Measurements from ENCODE around the gene DNAJB13.

The DNAJB13 gene

GRCh38 chr11:73972187-73972586, 21.4 kb downstream of the DNAJB13 start:
- H3K4me1 ChIP-seq (ENCODE audit: control insufficient read depth, insufficient read depth, low read length), result no peaks in the 10 kb centered on the region
- no peak overlapping the region for H3K4me3 ChIP-seq (ENCODE audit: low read length)
- no peak overlapping the region for H3K9ac ChIP-seq (ENCODE audit: low read length)
- H3K36me3 ChIP-seq (ENCODE audit: control insufficient read depth, insufficient read depth, low read length), result peaks cover 21% of the 10 kb centered on the region
- H3K27me3 ChIP-seq (ENCODE audit: control insufficient read depth, insufficient read depth, low read length), result no peaks in the 10 kb centered on the region
- no peak overlapping the region for H3K27ac ChIP-seq (ENCODE audit: low read depth, low read length)

GRCh38 chr11:73972620-73973449, 22.0 kb downstream of the DNAJB13 start:
- H3K4me3 ChIP-seq (ENCODE audit: low read length), result no peak overlapping the region
- H3K27me3 ChIP-seq (ENCODE audit: control insufficient read depth, insufficient read depth, low read length), result no peaks in the 10 kb centered on the region
- H3K9ac ChIP-seq (ENCODE audit: low read length), result no peak overlapping the region
- no peaks in the 10 kb centered on the region for H3K4me1 ChIP-seq (ENCODE audit: control insufficient read depth, insufficient read depth, low read length)
- peaks cover 27% of the 10 kb centered on the region for H3K36me3 ChIP-seq (ENCODE audit: control insufficient read depth, insufficient read depth, low read length)
- H3K27ac ChIP-seq (ENCODE audit: low read depth, low read length), result no peak overlapping the region

- Histone ChIP-seq H3K4me1 (ENCODE audit: control insufficient read depth, insufficient read depth, low read length) (no peaks in the 10 kb centered on the region), H3K4me3 (ENCODE audit: low read length) (no peak overlapping the region), H3K36me3 (ENCODE audit: control insufficient read depth, insufficient read depth, low read length) (peaks cover 34% of the 10 kb centered on the region), H3K27ac (ENCODE audit: low read depth, low read length) (no peak overlapping the region), H3K27me3 (ENCODE audit: control insufficient read depth, insufficient read depth, low read length) (no peaks in the 10 kb centered on the region), H3K9ac (ENCODE audit: low read length) (no peak overlapping the region)
These were observed 24.0 kb downstream of the DNAJB13 start for GRCh38 chr11:73974604-73975478.

- H3K4me1 ChIP-seq (ENCODE audit: control insufficient read depth, insufficient read depth, low read length), result no peaks in the 10 kb centered on the region
- H3K27ac ChIP-seq (ENCODE audit: low read depth, low read length), result no peak overlapping the region
- no peak overlapping the region for H3K9ac ChIP-seq (ENCODE audit: low read length)
- H3K4me3 ChIP-seq (ENCODE audit: low read length), result no peak overlapping the region
- peaks cover 34% of the 10 kb centered on the region for H3K36me3 ChIP-seq (ENCODE audit: control insufficient read depth, insufficient read depth, low read length)
- no peaks in the 10 kb centered on the region for H3K27me3 ChIP-seq (ENCODE audit: control insufficient read depth, insufficient read depth, low read length)
These were observed 24.6 kb downstream of the DNAJB13 start for GRCh38 chr11:73975479-73975757.

GRCh38 chr11:73976451-73977151, 25.8 kb downstream of the DNAJB13 start:
- H3K27me3 ChIP-seq (ENCODE audit: control insufficient read depth, insufficient read depth, low read length), result no peaks in the 10 kb centered on the region
- H3K4me3 ChIP-seq (ENCODE audit: low read length), result no peak overlapping the region
- no peaks in the 10 kb centered on the region for H3K4me1 ChIP-seq (ENCODE audit: control insufficient read depth, insufficient read depth, low read length)
- H3K9ac ChIP-seq (ENCODE audit: low read length), result no peak overlapping the region
- peaks cover 36% of the 10 kb centered on the region for H3K36me3 ChIP-seq (ENCODE audit: control insufficient read depth, insufficient read depth, low read length)
- H3K27ac ChIP-seq (ENCODE audit: low read depth, low read length), result no peak overlapping the region

- Histone ChIP-seq H3K27ac (ENCODE audit: low read depth, low read length) (no peak overlapping the region), H3K36me3 (ENCODE audit: control insufficient read depth, insufficient read depth, low read length) (peaks cover 36% of the 10 kb centered on the region), H3K4me3 (ENCODE audit: low read length) (no peak overlapping the region), H3K4me1 (ENCODE audit: control insufficient read depth, insufficient read depth, low read length) (no peaks in the 10 kb centered on the region), H3K27me3 (ENCODE audit: control insufficient read depth, insufficient read depth, low read length) (no peaks in the 10 kb centered on the region), H3K9ac (ENCODE audit: low read length) (no peak overlapping the region)
These were observed 27.2 kb downstream of the DNAJB13 start for GRCh38 chr11:73977856-73978519.

GRCh38 chr11:73978576-73979086, 27.8 kb downstream of the DNAJB13 start:
- Histone ChIP-seq H3K4me1 (ENCODE audit: control insufficient read depth, insufficient read depth, low read length) (no peaks in the 10 kb centered on the region), H3K9ac (ENCODE audit: low read length) (no peak overlapping the region), H3K27me3 (ENCODE audit: control insufficient read depth, insufficient read depth, low read length) (no peaks in the 10 kb centered on the region), H3K36me3 (ENCODE audit: control insufficient read depth, insufficient read depth, low read length) (peaks cover 36% of the 10 kb centered on the region), H3K27ac (ENCODE audit: low read depth, low read length) (no peak overlapping the region), H3K4me3 (ENCODE audit: low read length) (no peak overlapping the region)

GRCh38 chr11:73980001-73980961, 29.5 kb downstream of the DNAJB13 start:
- no peak overlapping the region for H3K9ac ChIP-seq (ENCODE audit: low read length)
- no peaks in the 10 kb centered on the region for H3K27me3 ChIP-seq (ENCODE audit: control insufficient read depth, insufficient read depth, low read length)
- H3K27ac ChIP-seq (ENCODE audit: low read depth, low read length), result no peak overlapping the region
- H3K4me3 ChIP-seq (ENCODE audit: low read length), result peak overlapping the region; percentile 79
- no peaks in the 10 kb centered on the region for H3K4me1 ChIP-seq (ENCODE audit: control insufficient read depth, insufficient read depth, low read length)
- peaks cover 28% of the 10 kb centered on the region for H3K36me3 ChIP-seq (ENCODE audit: control insufficient read depth, insufficient read depth, low read length)

GRCh38 chr11:73981051-73981805, 30.4 kb downstream of the DNAJB13 start:
- H3K27me3 ChIP-seq (ENCODE audit: control insufficient read depth, insufficient read depth, low read length), result no peaks in the 10 kb centered on the region
- H3K4me3 ChIP-seq (ENCODE audit: low read length), result peak overlapping the region; percentile 79
- no peak overlapping the region for H3K27ac ChIP-seq (ENCODE audit: low read depth, low read length)
- no peaks in the 10 kb centered on the region for H3K4me1 ChIP-seq (ENCODE audit: control insufficient read depth, insufficient read depth, low read length)
- H3K9ac ChIP-seq (ENCODE audit: low read length), result peak overlapping the region; percentile 55
- H3K36me3 ChIP-seq (ENCODE audit: control insufficient read depth, insufficient read depth, low read length), result peaks cover 24% of the 10 kb centered on the region

GRCh38 chr11:73982595-73982989, 31.8 kb downstream of the DNAJB13 start, which contains the start of gene UCP2:
Gene UCP2 (minus strand): TSS chr11:73982843. CDS start chr11:73978378, 4,465 bp downstream.
- Histone ChIP-seq H3K27me3 (ENCODE audit: control insufficient read depth, insufficient read depth, low read length) (no peaks in the 10 kb centered on the region), H3K36me3 (ENCODE audit: control insufficient read depth, insufficient read depth, low read length) (peaks cover 11% of the 10 kb centered on the region), H3K4me1 (ENCODE audit: control insufficient read depth, insufficient read depth, low read length) (no peaks in the 10 kb centered on the region), H3K4me3 (ENCODE audit: low read length) (peak within 1 kb of the TSS; percentile 83), H3K27ac (ENCODE audit: low read depth, low read length) (peak within 1 kb of the TSS; percentile 80), H3K9ac (ENCODE audit: low read length) (peak within 1 kb of the TSS; percentile 72)

All from rectal smooth muscle tissue (tissue), 1 donor.